Fibroblast of villous mesenchyme (primary cell): Measurements from ENCODE around the gene MCTP1. TPM values are rescaled to one million over a fixed set of nuclear protein-coding genes. Genes with fewer than 3 reads are reported as not detected.

Experiments
- DNase-seq: peaks from one replicate; pipeline ENCODE4 v3.0.0-alpha.2; 2010; ENCODE audit warnings: low read depth
- H3K4me3 ChIP-seq: 2 replicates; pipeline ENCODE4 v1.5.1; 2011; ENCODE audit warnings: low read depth, mild to moderate bottlenecking, low read length
- CTCF ChIP-seq: IDR thresholded peaks from 2 replicates; pipeline ENCODE4 v1.5.1; 2012; ENCODE audit warnings: low read depth, mild to moderate bottlenecking, low read length; ENCODE audit not compliant: insufficient read depth
- small RNA-seq: library from RNA; depleted of rRNA; stranded (forward); fragments of <200 nt; gene quantifications from one replicate; pipeline ENCODE3, GENCODE V24; 2012
- total RNA-seq: library from RNA; depleted of rRNA; stranded (reverse); fragments of >200 nt; gene quantifications from 2 replicates; pipeline ENCODE4 v1.2.3, GENCODE V29; 2012

Gene MCTP1
- total RNA-seq, 1 donor, result 14.7 TPM

- no peak overlapping the region for H3K4me3 ChIP-seq
- DNase-seq, result no peak
- no peak for TF ChIP-seq CTCF
Measured at GRCh38 chr5:94658272-94658671, 626.6 kb downstream of the MCTP1 start.

Small RNA genes lying within 50 kb of the gene (small RNA-seq; reads per million reads assigned to genes)
- not detected for gene RF02271

Other genes with a start within 250 kb of the MCTP1 start
- gene FAM81B, start 106.3 kb upstream of the MCTP1 start, total RNA-seq, result 0.32 TPM in 1 of 2 replicates, not detected in the other